HS-5 (cell line): ENCODE data around the gene DVL1.

Experiments
- DNase-seq: peaks from one replicate; pipeline ENCODE4 v3.0.0-alpha.2; 2012; ENCODE audit warnings: low read depth

DVL1 gene

GRCh38 chr1:1309251-1310108 lies 39.7 kb downstream of the DVL1 start:
- no peak for DNase-seq

- DNase-seq: no peak
Observed at GRCh38 chr1:1308756-1309250, 40.4 kb downstream of the DVL1 start.

- DNase-seq: peak; percentile 68
Observed at GRCh38 chr1:1307923-1308755, 41.1 kb downstream of the DVL1 start, which contains the start of the genes ACAP3 and PUSL1. Gene ACAP3 (minus strand): TSS chr1:1307930. CDS start chr1:1307815, 115 bp downstream. Gene PUSL1 (plus strand): TSS chr1:1308597. CDS start chr1:1308644, 47 bp downstream.

GRCh38 chr1:1307261-1307922 lies 41.8 kb downstream of the DVL1 start:
- no peak for DNase-seq

GRCh38 chr1:1306661-1307260 lies 42.5 kb downstream of the DVL1 start:
- DNase-seq: no peak

GRCh38 chr1:1306070-1306660 lies 43.1 kb downstream of the DVL1 start:
- no peak for DNase-seq

GRCh38 chr1:1305300-1306069 lies 43.7 kb downstream of the DVL1 start:
- peak; percentile 56 for DNase-seq

GRCh38 chr1:1304331-1305299 lies 44.6 kb downstream of the DVL1 start:
- no peak for DNase-seq

- no peak for DNase-seq
Observed at GRCh38 chr1:1303736-1304135, 45.5 kb downstream of the DVL1 start.

- DNase-seq: no peak
Observed at GRCh38 chr1:1302951-1303509, 46.2 kb downstream of the DVL1 start.

GRCh38 chr1:1302006-1302430 lies 47.2 kb downstream of the DVL1 start:
- no peak for DNase-seq

GRCh38 chr1:1300352-1300739 lies 48.9 kb downstream of the DVL1 start:
- DNase-seq: no peak

GRCh38 chr1:1299686-1300351 lies 49.4 kb downstream of the DVL1 start:
- no peak for DNase-seq

- no peak for DNase-seq
Observed at GRCh38 chr1:1298861-1299685, 50.1 kb downstream of the DVL1 start.

GRCh38 chr1:1297802-1298424 lies 51.3 kb downstream of the DVL1 start:
- no peak for DNase-seq

- no peak for DNase-seq
Observed at GRCh38 chr1:1296070-1297061, 52.9 kb downstream of the DVL1 start.
